BLaER1 (cell line): ENCODE measurements around the gene SLC9B2.
"Not testable (repeated sequence)": the region's sequence is repeated elsewhere in the genome, so short reads cannot be mapped to it uniquely, and the experiment has no call there.

Source experiments
- H3K27ac ChIP-seq: shearing (Covaris generic); formaldehyde crosslinking; 2 replicates; pipeline ENCODE4 v1.8.1; 2022
- H3K27me3 ChIP-seq: shearing (Covaris generic); formaldehyde crosslinking; 2 replicates; pipeline ENCODE4 v1.8.1; 2022
- H3K36me3 ChIP-seq: shearing (Covaris generic); formaldehyde crosslinking; 2 replicates; pipeline ENCODE4 v1.8.1; 2022
- H3K4me1 ChIP-seq: shearing (Covaris generic); formaldehyde crosslinking; 2 replicates; pipeline ENCODE4 v1.8.1; 2022
- H3K4me2 ChIP-seq: shearing (Covaris generic); formaldehyde crosslinking; 2 replicates; pipeline ENCODE4 v1.8.1; 2022
- H3K4me3 ChIP-seq: shearing (Covaris generic); formaldehyde crosslinking; 2 replicates; pipeline ENCODE4 v1.8.1; 2022
- H3K9ac ChIP-seq: shearing (Covaris generic); formaldehyde crosslinking; 2 replicates; pipeline ENCODE4 v1.8.1; 2022
- H3K9me3 ChIP-seq: shearing (Covaris generic); formaldehyde crosslinking; 2 replicates; pipeline ENCODE4 v1.8.1; 2022
- H4K20me1 ChIP-seq: shearing (Covaris generic); formaldehyde crosslinking; 2 replicates; pipeline ENCODE4 v1.8.1; 2022
- Cebpa-rat ChIP-seq: shearing (Covaris generic); IDR thresholded peaks from 2 replicates; pipeline ENCODE4 v1.8.1; 2022

SLC9B2 gene

GRCh38 chr4:103008875-103009729 is 67.5 kb downstream of the SLC9B2 start:
- Histone ChIP-seq H4K20me1 (no peaks in the 10 kb centered on the region), H3K4me1 (no peaks in the 10 kb centered on the region), H3K9me3 (no peaks in the 10 kb centered on the region), H3K4me3 (no peak overlapping the region), H3K27me3 (no peaks in the 10 kb centered on the region), H3K36me3 (no peaks in the 10 kb centered on the region), H3K9ac (no peak overlapping the region), H3K27ac (no peak overlapping the region), H3K4me2 (no peak overlapping the region)
- no peak for TF ChIP-seq Cebpa-rat

GRCh38 chr4:103002551-103002950 is 74.0 kb downstream of the SLC9B2 start:
- peaks cover 21% of the 10 kb centered on the region for H3K9me3 ChIP-seq
- H3K4me3 ChIP-seq = no peak overlapping the region
- no peaks in the 10 kb centered on the region for H3K4me1 ChIP-seq
- no peaks in the 10 kb centered on the region for H3K27me3 ChIP-seq
- no peak overlapping the region for H3K27ac ChIP-seq
- H3K4me2 ChIP-seq = no peak overlapping the region
- no peak overlapping the region for H3K9ac ChIP-seq
- TF ChIP-seq Cebpa-rat = no peak
- no peaks in the 10 kb centered on the region for H3K36me3 ChIP-seq
- no peaks in the 10 kb centered on the region; the same call in 1 of the 2 replicates for H4K20me1 ChIP-seq

GRCh38 chr4:102994803-102995202 is 81.8 kb downstream of the SLC9B2 start:
- no peak overlapping the region for H3K4me2 ChIP-seq
- peaks cover 6% of the 10 kb centered on the region; the same call in 1 of the 2 replicates for H3K36me3 ChIP-seq
- no peak overlapping the region for H3K9ac ChIP-seq
- TF ChIP-seq Cebpa-rat = no peak
- no peaks in the 10 kb centered on the region for H4K20me1 ChIP-seq
- peaks cover 24% of the 10 kb centered on the region for H3K9me3 ChIP-seq
- H3K4me3 ChIP-seq = no peak overlapping the region
- no peaks in the 10 kb centered on the region for H3K4me1 ChIP-seq
- no peak overlapping the region for H3K27ac ChIP-seq
- H3K27me3 ChIP-seq = no peaks in the 10 kb centered on the region

GRCh38 chr4:102993985-102994384 is 82.6 kb downstream of the SLC9B2 start:
- H3K27me3 ChIP-seq, H3K27ac ChIP-seq, H4K20me1 ChIP-seq, H3K9ac ChIP-seq, H3K36me3 ChIP-seq, H3K4me2 ChIP-seq, H3K4me3 ChIP-seq, H3K4me1 ChIP-seq: not testable (repeated sequence)
- H3K9me3 ChIP-seq = peaks cover 24% of the 10 kb centered on the region

- no peak overlapping the region for H3K9ac ChIP-seq
- no peaks in the 10 kb centered on the region for H4K20me1 ChIP-seq
- H3K36me3 ChIP-seq = peaks cover 6% of the 10 kb centered on the region; the same call in 1 of the 2 replicates
- no peak overlapping the region for H3K4me2 ChIP-seq
- TF ChIP-seq Cebpa-rat = no peak
- no peaks in the 10 kb centered on the region for H3K4me1 ChIP-seq
- H3K27me3 ChIP-seq = no peaks in the 10 kb centered on the region
- H3K27ac ChIP-seq = no peak overlapping the region
- no peak overlapping the region for H3K4me3 ChIP-seq
- peaks cover 10% of the 10 kb centered on the region for H3K9me3 ChIP-seq
Measured at GRCh38 chr4:102988429-102989020, 88.0 kb downstream of the SLC9B2 start.

GRCh38 chr4:102981005-102981404 is 95.6 kb downstream of the SLC9B2 start:
- H3K4me2 ChIP-seq = no peak overlapping the region

More at GRCh38 chr4:102981005-102981404, 95.6 kb downstream of the SLC9B2 start:
- TF ChIP-seq Cebpa-rat = no peak
- no peak overlapping the region for H3K9ac ChIP-seq
- H3K9me3 ChIP-seq = no peaks in the 10 kb centered on the region
- H3K27me3 ChIP-seq = no peaks in the 10 kb centered on the region
- no peaks in the 10 kb centered on the region for H4K20me1 ChIP-seq
- H3K36me3 ChIP-seq = no peaks in the 10 kb centered on the region
- no peaks in the 10 kb centered on the region for H3K4me1 ChIP-seq
- H3K4me3 ChIP-seq = no peak overlapping the region
- no peak overlapping the region for H3K27ac ChIP-seq
